Retinal pigment epithelial cell (primary cell): ENCODE data around the gene ZNF445.
"Not testable (repeated sequence)": the region's sequence is repeated elsewhere in the genome, so short reads cannot be mapped to it uniquely, and the experiment has no call there.

Experiments used
- DNase-seq: peaks from one replicate; pipeline ENCODE4 v3.0.0-alpha.2; 2010; ENCODE audit warnings: low read depth
- H3K4me3 ChIP-seq: 2 replicates; pipeline ENCODE4 v1.5.1; 2011; ENCODE audit warnings: mild to moderate bottlenecking, low read length, control low read depth, moderate library complexity
- TF ChIP-seq, protein P1 (sequence below): conservative IDR thresholded peaks from 2 replicates; pipeline ENCODE4 v1.5.1; 2011; ENCODE audit warnings: low read depth, low read length, control low read depth, inconsistent platforms

Gene ZNF445

DNA sequence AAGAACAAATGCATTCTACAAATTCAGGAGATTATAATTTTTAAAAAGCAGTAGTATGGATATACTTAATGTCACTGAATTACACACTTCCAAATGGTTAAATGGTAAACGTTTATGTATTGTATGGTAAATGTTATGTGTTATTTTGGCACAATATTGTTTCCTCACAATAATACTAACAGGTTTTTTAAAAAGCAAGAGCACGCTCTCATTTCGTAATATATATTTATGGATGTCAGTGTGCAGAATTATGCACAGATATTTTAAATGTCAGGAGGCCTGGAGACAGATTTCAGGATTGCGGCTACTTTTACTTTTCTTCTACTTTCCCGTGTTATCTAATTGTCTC, 533 bp downstream of the ZNF445 start:
- DNase-seq = no peak
- H3K4me3 ChIP-seq = peak overlapping the region; percentile 60
- TF ChIP-seq, protein P1, sequence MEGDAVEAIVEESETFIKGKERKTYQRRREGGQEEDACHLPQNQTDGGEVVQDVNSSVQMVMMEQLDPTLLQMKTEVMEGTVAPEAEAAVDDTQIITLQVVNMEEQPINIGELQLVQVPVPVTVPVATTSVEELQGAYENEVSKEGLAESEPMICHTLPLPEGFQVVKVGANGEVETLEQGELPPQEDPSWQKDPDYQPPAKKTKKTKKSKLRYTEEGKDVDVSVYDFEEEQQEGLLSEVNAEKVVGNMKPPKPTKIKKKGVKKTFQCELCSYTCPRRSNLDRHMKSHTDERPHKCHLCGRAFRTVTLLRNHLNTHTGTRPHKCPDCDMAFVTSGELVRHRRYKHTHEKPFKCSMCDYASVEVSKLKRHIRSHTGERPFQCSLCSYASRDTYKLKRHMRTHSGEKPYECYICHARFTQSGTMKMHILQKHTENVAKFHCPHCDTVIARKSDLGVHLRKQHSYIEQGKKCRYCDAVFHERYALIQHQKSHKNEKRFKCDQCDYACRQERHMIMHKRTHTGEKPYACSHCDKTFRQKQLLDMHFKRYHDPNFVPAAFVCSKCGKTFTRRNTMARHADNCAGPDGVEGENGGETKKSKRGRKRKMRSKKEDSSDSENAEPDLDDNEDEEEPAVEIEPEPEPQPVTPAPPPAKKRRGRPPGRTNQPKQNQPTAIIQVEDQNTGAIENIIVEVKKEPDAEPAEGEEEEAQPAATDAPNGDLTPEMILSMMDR = no peak

DNA sequence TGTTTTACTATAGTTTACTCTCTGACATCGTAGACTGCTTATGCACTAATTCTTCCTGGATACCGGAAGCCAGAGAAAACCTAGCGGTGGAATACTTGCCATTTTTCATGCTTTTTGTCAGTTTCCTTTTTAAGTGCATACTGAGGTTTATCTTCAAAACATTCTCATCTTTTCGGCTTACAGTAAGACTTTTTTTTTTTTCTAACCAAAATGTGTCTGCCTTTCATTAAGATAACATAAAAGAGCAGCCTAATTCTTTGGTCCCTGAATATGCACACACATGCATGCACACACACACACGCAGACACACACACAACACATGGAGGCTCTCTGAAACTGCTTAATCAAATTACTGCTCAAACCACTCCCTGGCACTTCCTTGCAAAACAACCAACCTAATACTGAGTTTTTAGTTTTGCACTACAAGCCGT, 1.3 kb downstream of the ZNF445 start:
- DNase-seq = no peak
- peak overlapping the region; percentile 60 for H3K4me3 ChIP-seq
- TF ChIP-seq, protein P1 = no peak

DNA sequence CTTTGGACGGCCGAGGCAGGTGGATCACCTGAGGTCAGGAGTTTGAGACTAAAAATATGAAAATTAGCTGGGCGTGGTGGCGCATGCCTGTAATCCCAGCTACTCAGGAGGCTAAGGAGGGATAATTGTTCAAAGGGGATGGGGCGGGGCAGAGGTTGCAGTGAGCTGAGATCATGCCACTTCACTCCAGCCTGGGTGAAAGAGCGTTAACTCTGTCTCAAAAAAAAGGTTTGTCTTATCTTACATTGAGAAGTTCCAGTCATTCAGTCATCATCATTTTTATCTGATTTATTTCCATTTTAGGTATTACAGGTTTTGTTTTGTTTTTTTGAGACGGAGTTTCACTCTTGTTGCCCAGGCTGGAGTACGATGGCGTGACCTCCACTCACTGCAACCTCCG, 2.6 kb downstream of the ZNF445 start:
- H3K4me3 ChIP-seq, DNase-seq: not testable (repeated sequence)

DNA sequence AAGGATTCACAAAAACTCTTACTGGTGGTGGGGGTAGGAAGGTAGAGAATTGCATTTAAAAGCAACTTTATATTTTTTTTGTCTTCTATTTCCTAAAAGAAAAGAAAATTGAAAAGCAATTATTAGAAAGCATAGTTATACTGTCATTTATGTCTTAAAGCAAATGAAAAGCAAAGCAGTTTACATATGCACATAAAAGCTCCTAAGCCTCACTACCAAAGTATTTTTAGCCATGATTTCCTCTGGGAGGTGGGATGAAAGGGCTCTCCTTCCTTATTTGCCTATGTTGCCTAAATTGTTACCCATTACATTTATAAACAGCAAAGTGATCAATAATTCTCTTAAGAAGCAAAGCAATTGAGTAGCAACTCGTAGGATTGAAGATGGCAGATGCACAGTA, 7.0 kb downstream of the ZNF445 start:
- no peak overlapping the region for H3K4me3 ChIP-seq
- no peak for DNase-seq
- TF ChIP-seq, protein P1 = no peak

DNA sequence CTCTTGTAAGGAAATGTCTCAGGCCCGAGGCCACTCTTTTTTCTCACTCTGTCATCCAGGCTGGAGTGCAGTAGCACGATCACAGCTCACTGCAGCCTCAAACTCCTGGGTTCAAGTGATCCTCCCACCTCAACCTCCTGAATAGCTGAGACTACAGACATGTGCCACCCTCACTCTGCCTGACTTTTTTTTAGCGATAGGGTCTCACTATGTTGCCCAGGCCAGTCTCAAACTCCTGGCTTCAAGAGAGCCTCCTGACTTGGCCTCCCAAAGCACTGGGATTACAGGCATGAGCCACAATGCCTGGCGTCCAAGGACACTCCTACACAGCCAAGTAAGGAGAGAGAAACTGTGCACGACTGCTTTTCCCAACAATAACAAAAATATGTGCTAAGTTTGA, 7.6 kb downstream of the ZNF445 start:
- no peak for DNase-seq
- no peak overlapping the region for H3K4me3 ChIP-seq
- TF ChIP-seq, protein P1 = no peak

DNA sequence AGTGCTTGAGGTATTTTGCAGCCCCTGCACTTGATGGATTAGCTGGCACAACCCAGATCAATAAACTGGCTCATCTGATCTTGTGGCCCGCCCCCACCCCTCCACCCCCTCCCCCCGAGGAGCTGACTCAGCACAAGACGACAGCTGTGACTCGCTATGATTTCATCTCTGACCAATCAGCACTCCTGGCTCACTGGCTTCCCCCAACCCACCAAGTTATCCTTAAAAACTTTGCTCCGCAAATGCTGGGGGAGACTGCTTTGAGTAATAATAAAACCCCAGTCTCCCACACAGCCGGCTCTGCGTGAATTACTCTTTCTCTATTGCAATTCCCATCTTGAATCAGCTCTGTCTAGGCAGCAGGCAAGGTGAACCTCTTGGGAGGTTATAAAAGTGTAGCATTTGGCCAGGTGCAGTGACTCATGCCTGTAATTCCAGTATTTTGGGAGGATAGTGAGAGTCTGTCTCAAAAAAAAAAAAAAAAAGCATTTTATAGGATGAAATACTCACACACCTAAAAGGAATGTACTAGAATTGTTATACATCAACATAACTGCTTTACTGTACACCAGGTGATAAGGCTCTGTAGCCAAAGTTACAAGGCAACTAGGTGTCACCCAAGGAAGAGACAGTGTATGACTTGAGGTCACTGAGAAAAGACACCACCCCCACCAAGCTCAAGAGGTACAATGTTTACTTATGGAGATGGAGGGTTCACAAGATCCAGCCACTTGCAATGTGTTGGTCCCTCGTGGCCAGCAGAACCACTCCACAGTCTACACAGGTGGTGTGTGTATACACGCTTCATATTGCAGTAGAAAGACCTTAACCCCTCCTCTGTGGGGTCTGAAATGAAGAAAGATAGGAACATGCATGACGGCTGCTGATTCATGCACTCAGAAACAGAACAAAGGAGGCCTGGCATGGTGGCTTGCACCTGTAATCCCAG, 8.6 kb downstream of the ZNF445 start:
- no peak overlapping the region for H3K4me3 ChIP-seq
- TF ChIP-seq, protein P1 = no peak
- DNase-seq = no peak

DNA sequence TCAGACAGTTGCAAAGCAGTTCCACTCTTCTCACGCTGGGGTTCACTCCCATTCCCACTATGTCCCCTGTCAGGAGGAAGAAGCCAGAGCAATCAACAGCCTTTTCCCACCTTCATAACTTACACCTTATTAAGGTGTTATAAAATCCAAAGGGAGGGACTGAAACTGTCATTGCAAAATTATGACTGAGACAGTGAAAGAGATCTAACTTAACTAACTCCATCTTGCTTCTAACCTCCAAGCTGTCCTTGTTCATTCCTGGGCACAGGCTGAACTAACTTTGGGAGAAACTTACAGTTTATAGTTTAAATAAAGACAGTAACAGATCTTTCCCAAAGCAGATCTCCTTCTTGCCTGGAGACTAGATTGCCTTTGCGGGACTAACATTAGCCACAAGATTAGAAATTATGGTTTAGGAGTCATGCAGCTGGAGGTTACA, 9.4 kb downstream of the ZNF445 start:
- DNase-seq, H3K4me3 ChIP-seq: not testable (repeated sequence)

DNA sequence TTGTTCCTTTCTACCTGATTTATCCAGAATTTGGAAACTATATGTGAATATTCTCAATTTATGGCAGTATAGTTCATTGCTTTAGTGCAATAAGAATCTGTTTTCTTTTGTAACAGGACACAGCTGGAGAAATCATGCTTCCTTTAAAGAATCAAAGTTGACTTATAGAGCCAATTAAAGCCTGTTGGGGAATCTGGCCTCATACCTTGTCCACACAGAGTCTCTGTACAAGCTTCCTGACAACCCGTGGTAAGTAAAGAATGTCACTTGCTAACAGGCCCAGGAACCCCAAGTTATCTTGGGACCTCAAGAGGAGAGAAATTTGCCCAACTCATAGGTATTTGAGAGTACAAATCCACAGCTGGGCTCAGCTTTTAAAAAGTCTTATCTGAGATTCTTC, 10.2 kb downstream of the ZNF445 start:
- TF ChIP-seq, protein P1 = no peak
- no peak overlapping the region for H3K4me3 ChIP-seq
- no peak for DNase-seq

DNA sequence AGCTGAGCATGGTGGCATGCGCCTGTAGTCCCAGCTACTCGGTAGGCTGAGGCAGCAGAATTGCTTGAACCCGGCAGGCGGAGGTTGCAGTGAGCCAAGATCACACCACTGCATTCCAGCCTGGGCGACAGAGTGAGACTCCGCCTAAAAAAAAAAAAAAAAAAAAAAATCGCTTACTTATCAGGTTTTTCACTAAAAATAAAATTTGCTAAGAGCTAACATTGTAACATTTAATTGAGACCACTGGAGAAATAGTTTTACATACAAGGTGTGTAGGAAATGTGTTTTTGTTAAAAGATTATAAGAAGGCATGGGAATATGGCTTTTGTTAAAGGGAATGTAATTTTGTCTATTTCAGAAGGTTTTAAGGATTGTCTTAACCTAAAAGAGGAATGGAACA, 12.6 kb downstream of the ZNF445 start:
- not testable (repeated sequence) for H3K4me3 ChIP-seq, DNase-seq
